Activated T-cell treated with anti-CD3 and anti-CD28 coated beads, Interleukin-2, amount 50 U/mL, for 48 hours (primary cell): ENCODE data around the gene BICD1.
"Not testable (repeated sequence)": the region's sequence is repeated elsewhere in the genome, so short reads cannot be mapped to it uniquely, and the experiment has no call there.

ENCODE experiments used
- DNase-seq, 2 experiments: peaks; one replicate each; pipeline ENCODE4 v3.0.0-alpha.2; 2020

BICD1 gene

GRCh38 chr12:32106517-32107358 is at the start of gene BICD1:
TSS of gene BICD1 (plus strand) at chr12:32106847. CDS start at chr12:32107332, 485 bp downstream.
- peak; percentile 86 to 87 for DNase-seq

GRCh38 chr12:32061033-32061432 is 45.6 kb upstream of the BICD1 start:
- DNase-seq: no peak

GRCh38 chr12:32062881-32063280 is 43.8 kb upstream of the BICD1 start:
- no peak for DNase-seq

GRCh38 chr12:32063796-32064195 is 42.9 kb upstream of the BICD1 start:
- no peak for DNase-seq

DNA sequence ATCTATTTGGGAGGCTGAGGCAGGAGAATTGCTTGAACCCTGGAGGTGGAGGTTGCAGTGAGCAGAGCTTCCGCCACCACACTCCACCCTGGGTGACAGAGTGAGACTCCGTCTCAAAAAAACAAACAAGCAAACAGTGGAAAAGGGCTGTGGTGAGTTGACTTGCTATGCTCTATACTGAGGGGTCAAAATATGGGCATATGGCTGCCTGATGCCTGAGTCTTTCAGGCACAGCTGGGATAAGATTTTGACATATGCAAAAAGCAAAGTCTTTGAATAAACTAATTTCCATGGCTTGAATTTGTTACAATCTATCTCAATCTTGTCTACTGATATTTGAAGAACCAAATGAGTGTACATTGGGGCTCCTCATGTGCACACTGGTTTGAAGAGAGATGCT is 40.4 kb upstream of the BICD1 start:
- DNase-seq: no peak

GRCh38 chr12:32069071-32069470 is 37.6 kb upstream of the BICD1 start:
- DNase-seq: no peak

- no peak for DNase-seq
These were observed 36.9 kb upstream of the BICD1 start for GRCh38 chr12:32069731-32070130.

- no peak for DNase-seq
These were observed 36.3 kb upstream of the BICD1 start for GRCh38 chr12:32070370-32070769.

DNA sequence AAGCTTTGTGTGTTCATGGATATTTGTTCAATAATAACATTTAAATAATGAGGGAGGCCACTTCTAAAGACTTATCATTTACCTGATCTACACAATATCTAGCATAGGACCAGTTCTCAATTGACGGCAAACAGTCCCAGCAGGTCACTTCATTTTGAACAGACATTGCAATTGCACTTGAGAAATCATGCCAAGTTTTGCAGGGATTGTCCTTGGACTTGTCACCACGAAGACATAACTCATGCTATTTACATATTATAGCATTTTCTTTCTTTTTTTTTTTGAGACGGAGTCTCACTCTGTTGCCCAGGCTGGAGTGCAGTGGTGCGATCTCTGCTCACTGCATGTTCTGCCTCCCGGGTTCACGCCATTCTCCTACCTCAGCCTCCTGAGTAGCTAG is 34.5 kb upstream of the BICD1 start:
- DNase-seq: no peak

- no peak for DNase-seq
These were observed 32.2 kb upstream of the BICD1 start for GRCh38 chr12:32074432-32074831.

DNA sequence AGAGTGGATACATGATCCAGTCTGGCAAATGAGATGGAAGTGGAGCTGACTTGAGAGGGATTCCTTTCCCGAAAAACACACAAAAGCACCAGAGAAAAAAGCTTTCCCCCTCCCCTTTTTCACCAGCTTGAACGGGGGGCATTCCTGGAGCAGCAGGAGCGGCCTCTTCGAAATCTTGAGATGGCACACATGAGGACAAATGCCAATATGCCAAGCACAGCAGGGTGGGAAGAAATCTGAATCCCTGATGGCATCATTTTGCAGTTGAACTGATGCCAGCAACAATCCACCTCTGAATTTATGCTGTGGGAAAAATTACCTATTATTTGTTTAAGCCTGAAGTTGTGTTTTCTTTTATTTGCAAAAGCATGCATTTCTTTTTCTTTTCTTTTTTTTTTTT is 29.7 kb upstream of the BICD1 start:
- DNase-seq: no peak

GRCh38 chr12:32080435-32080834 is 26.2 kb upstream of the BICD1 start:
- no peak for DNase-seq

DNA sequence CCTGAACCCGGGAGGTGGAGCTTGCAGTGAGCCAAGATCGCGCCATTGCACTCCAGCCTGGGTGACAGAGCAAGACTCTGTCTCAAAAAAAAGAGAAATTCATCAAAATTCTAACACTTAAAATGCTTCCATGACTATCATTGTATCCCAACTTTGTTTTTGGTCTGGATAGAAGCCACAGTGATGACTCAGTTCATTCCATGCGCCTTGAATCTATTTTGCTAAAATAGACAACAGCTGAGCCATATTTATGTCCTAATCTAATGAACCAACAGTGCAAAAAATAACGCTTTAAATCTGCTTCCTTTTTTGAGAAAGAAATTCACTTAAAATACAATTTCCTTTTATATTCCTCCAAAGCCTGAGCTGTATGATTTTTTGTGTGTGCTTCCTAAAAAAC is 23.2 kb upstream of the BICD1 start:
- no peak for DNase-seq

- DNase-seq: no peak
These were observed 22.5 kb upstream of the BICD1 start for GRCh38 chr12:32084017-32084688.

- no peak for DNase-seq
These were observed 21.9 kb upstream of the BICD1 start for GRCh38 chr12:32084753-32085152.

DNA sequence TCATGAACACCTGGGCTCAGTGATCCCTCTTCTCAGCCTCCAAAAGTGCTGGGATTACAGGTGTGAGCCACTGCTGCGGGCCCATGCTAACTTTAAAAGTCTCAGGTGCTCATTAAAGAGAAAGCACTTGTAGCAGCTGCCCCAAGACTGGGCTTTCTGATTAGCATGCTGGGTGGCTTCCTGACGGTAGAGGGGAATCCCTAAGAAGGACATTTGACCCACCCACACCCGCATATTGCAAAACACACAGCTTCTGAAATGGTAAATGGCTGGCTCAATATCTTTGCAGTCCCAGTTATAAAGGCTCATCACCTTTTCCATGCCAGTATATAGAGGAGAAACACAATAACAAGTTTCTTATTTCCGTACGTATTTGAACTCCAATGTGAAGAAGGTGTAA is 19.3 kb upstream of the BICD1 start:
- no peak for DNase-seq

GRCh38 chr12:32089156-32089555 is 17.5 kb upstream of the BICD1 start:
- no peak for DNase-seq

GRCh38 chr12:32089586-32089985 is 17.1 kb upstream of the BICD1 start:
- no peak for DNase-seq

GRCh38 chr12:32091696-32092095 is 15.0 kb upstream of the BICD1 start:
- no peak for DNase-seq

DNA sequence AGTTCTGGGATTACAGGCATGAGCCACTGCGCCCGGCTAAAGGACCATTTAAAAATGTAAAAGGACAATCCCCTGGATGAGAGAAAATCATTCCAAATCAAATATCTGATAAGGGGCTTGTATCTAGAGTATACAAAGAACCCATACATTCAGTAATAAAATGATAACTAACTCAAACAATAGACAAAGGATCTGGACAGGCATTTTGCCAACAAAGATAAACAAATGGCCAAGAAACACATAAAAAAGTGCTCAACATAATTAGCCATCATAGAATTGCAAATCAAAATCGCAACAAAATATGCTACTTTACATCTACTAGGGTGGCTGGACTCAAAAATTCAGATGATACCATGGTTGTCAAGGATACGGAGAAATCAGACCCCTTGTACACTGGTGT is 8.5 kb upstream of the BICD1 start:
- DNase-seq: no peak

DNA sequence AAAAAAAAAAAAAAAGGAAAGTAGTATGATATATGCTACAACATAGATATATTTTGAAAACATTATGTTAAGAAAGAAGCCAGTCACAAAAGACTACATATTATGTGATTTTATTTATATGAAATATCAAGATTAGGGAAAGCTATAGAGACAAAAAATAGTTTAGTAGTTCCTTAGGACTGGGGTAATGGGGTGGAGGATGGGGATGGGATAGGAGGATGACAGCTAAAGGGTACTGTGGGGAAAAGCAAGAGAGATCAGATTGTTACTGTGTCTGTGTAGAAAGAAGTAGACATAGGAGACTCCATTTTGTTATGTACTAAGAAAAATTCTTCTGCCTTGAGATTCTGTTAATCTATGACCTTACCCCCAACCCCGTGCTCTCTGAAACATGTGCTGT is 7.4 kb upstream of the BICD1 start:
- not testable (repeated sequence) for DNase-seq

DNA sequence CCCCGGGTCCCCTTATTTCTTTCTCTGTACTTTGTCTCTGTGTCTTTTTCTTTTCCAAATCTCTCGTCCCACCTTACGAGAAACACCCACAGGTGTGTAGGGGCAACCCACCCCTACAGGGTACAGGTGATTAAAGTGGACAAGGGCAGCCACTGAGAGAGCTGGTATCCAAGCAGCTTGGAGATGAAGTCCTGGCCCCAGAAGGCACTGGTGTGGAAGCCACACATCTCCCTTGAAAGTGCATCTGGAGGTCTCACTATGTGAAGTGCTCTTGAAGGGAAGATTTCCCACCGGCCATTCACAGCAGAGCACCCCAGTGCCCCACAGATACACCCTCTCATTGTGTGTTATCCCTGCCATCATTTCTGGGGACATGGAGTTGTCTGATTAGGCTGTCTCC is 6.3 kb upstream of the BICD1 start:
- no peak for DNase-seq

DNA sequence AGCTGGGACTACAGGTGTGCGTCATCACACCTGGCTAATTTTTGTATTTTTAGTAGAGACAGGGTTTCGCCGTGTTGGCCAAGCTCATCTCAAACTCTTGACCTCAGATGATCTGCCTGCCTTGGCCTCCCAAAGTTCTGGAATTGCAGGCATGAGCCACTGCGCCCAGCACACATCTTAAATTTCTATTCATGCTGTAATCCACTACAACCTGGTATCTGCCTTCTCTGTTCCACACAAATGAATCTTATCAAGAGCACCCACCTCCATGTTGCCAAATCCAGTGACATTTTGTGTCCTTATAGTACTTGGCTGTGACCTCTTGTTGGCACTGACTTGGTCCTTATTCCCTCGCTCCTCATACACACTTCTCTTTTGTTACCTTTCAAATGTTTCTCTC is 5.8 kb upstream of the BICD1 start:
- no peak for DNase-seq

- DNase-seq: no peak
These were observed 4.4 kb upstream of the BICD1 start for GRCh38 chr12:32102234-32102633.
